CD4-positive, alpha-beta T cell treated with Interleukin-4 for 4 hours (primary cell): Measurements from ENCODE around the gene TFEC.
"Not testable (repeated sequence)": the region's sequence is repeated elsewhere in the genome, so short reads cannot be mapped to it uniquely, and the experiment has no call there.

Experiments
- DNase-seq: peaks from one replicate; pipeline ENCODE4 v3.0.0-alpha.2; 2020

The TFEC gene

GRCh38 chr7:115984105-115984504 lies 46.5 kb downstream of the TFEC start:
- DNase-seq, result no peak

DNA sequence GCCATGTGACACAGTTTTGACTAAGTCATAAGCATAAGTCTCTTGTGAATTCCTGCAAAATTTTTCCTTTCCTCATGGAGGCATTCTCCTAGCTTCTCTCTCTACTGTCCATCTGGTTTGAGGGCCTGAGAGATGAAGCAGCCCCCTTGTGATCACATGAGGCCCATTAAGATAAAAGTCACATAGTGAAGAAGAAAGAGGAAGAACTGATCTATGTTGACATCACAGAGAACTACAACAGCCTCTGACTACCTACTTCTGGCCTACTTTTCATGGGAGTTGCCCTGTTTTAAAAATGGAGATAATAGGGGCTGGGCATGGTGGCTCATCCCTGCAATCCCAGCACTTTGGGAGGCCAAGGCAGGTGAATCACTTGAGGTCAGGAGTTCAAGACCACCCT lies 50.4 kb downstream of the TFEC start:
- no peak for DNase-seq

- DNase-seq, result no peak
Measured at GRCh38 chr7:115976651-115977050, 53.9 kb downstream of the TFEC start.

GRCh38 chr7:115975766-115976165 lies 54.8 kb downstream of the TFEC start:
- DNase-seq, result no peak

- no peak for DNase-seq
Measured at GRCh38 chr7:115973406-115973805, 57.2 kb downstream of the TFEC start.

- DNase-seq, result no peak
Measured at GRCh38 chr7:115971506-115971905, 59.1 kb downstream of the TFEC start.

DNA sequence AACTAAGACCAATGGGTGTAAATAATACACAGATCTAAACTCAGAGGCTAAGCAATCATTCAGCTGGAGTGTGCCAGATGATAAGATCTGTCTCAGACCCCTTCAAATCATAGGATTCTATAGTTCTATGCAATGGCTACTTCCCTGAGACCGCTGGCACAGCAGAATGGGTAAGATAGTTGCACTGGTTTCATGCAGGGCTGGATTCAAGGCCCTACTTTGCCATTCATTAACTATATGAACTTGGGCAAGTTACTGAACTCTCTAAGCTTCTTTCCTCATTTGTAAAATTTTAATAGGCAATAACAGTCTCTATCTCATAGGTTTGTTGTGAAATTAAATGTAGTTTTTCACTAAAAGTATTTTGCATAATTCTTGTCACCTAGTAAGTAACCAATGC lies 62.0 kb downstream of the TFEC start:
- no peak for DNase-seq

DNA sequence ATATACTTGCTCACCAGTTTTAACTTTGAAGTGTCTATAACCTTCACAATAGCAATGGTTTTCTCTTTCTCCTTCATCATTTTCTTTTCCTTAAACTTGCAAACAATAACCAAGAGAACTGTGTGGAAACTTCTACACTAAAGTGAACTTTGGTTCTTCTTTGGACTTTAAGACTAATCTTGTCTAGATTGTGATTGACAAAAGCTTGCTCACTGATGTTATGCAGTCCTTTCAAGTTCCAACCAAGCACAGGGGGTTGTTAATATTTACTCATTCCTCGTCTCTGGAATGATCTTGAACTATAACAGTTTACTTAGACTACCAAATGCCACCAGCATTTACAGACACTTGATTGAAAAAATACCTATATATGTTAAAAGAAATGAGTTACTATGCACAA lies 62.4 kb downstream of the TFEC start:
- no peak for DNase-seq

DNA sequence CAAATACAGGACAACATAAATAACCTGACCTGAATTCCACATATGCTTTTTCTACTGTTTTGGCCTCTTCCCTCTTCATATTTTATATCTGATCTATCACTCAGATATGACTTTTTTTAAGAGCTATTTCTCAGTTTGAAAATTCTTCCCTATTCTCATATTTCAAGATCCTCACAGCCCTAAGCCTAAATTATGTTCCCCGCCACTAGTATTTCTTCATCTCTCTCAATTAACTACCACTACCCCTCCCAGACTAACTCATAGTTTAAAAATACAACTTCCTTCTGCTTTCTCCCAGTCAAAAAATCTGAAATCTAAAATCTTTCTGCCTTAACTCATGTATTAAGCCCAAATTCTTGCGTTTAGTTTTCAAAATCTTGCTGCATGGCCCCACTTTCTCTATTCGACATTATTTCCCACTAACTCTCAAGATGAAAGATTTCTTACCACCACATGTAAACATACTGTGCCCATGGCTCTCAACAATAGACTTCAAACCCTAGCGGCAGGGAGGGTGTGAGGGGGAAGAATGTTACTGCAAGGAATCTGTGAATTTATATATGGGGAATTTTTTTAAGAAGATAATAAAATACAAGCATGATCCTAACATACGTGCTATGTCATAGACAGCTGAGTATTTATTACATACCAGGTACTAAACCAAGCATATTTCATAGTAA lies 64.6 kb downstream of the TFEC start:
- no peak for DNase-seq

DNA sequence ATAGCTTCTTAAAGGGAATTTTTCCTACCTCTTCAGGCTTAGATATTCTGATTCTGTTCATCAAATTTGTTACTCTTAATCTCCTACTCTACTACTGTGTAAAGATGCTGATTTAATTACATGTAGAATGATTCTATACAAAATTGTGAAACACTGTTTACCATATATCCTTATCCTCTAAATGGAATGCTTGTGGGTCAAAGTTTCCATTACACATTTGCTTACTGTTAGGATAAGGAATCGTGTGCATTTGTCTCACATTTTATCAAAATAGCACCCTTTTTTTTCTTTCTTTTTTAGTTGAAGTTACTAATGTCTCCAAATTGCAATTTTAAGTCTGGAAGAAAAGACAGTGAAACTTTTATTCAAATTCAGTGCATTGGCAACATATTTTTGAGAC lies 65.3 kb downstream of the TFEC start:
- no peak for DNase-seq

DNA sequence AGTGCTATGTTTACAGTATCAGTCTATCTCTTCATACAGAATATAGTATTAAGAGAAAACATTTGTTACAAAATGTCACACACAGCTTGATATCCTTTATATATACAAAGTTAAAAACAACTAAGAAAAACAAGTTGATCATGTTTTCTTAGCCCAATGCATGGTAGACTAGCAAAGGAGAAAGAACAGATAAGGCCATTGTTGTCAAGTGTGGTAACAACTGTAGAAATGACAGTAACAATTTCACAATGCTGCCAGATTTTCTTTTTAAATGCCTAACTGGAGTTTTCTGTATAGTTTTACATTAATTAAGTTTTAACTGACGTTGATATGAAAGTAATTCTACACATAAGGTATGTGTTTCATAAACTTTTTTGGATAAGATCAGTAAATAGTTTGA lies 65.8 kb downstream of the TFEC start:
- no peak for DNase-seq

- no peak for DNase-seq
Measured at GRCh38 chr7:115962340-115962739, 68.2 kb downstream of the TFEC start.

DNA sequence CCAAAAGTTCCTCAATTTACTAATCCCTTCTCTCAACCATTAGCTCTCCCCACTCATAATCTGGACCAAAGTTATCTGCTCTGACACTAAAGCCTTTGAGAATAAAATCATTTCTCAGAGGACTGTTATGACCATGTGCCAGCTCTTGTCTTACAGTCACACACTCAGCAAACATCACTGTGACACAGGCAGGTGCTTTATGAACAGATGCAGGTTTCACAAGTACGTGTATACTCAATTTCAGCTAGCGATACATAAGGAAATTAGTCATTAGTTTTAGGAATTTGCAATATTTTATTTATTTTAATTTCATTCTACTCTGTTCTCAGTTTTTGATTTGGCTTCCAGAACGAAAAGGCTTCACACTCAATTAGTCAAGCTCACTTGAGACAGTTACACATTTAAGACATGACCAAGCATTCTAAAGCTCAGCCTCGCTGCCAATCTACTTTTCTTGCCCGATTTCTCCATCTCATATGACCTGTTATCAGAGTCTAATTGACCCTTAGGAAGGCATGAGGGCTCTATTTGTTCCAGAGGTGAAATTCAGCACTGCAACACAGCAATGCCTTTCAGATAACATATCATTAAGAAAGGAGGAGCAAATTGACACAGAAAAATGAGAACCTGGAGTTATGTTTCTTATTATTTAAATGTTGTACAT lies 76.8 kb downstream of the TFEC start:
- DNase-seq, result no peak

- no peak for DNase-seq
Measured at GRCh38 chr7:115952832-115953231, 77.7 kb downstream of the TFEC start.

DNA sequence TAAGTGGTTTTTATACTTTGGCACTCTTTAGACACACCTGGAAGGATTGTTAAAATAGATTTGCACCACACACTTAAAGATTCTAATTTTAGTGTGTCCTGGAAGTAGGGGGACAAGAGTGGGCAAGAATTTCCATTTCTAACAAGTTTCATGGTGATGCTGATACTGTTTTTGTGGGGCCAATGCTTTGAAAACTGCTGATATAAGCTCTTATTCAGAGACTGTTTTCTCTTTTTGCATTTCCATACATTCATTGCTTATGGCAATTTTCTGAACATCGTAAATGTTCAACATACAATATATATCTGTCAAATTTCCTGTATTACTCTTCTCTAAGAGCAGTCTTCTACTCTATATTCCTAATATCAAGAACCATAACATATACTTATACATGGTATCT lies 79.0 kb downstream of the TFEC start:
- no peak for DNase-seq

- DNase-seq, result no peak
Measured at GRCh38 chr7:115941703-115942268, 88.8 kb downstream of the TFEC start.

DNA sequence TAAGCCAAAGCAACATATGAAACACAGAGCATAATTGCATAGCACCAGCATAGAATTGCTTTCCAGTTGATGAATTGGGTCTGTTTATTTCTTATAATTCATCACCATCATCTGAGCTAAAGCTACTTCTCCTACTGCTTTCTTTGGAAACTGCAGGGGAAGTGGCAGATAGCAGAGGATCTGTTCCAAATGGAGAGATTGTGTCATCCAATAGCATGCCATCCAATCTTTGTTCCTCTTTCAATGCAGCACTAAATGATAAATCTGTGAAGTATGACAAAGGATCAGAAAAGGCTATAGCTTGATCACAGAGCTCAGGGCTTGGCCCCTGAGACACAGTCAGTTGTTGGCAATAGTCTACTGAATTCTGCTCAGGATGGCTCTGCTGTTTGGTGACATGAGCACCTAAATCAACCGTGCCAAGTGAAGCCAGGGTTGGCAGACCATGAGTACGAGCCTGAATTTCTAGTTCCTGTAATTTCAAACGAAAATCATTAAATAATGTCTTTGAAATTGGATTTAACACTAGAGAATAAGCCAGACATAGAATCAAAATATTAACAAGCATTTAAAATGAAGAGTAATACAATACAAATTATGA lies 90.0 kb downstream of the TFEC start:
- DNase-seq, result peak; percentile 2

DNA sequence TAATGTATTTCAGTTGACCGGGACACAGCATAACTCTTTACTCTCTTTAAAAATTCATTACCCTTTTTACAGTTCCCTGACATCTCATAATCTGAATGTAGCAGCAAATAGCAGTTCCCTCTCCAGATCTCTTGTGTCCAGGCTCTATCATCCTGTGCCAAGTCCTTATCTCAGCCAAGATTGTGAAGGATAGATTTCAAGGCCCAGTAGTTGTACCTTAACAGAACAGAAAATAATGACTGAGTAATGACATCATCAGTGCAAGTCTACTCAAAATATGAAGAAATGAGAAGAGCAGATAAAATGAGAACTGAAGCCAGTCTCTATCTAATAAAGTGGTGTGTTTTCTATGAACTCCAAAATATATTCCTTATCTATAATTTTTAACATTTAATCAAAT lies 92.6 kb downstream of the TFEC start:
- no peak for DNase-seq

GRCh38 chr7:115933471-115933870 lies 97.1 kb downstream of the TFEC start:
- DNase-seq, result no peak

DNA sequence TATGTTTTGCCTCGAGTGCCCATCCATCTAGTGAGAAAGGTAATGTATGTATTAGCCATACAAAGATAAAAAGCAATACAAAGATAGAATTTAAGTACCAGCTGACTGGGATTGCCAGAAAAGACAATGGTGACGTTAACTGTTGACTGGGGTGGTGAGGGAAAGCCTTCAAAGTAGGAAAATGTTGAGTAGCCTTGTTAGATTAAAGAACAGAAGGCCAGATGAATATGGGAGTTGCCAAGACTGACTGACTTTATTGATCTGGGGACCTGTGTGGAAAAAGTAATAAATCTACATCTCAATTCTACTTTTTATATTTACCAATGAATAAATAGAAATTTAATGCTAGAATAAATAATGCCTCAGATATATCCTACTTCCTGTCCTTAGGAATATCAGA lies 97.7 kb downstream of the TFEC start:
- no peak for DNase-seq

DNA sequence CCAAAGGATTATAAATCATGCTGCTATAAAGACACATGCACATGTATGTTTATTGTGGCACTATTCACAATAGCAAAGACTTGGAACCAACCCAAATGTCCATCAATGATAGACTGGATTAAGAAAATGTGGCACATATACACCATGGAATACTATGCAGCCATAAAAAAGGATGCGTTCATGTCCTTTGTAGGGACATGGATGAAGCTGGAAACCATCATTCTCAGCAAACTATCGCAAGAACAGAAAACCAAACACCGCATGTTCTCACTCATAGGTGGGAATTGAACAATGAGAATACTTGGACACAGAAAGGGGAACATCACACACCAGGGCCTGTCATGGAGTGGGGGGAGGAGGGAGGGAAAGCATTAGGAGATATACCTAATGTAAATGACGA lies 100.4 kb downstream of the TFEC start:
- not testable (repeated sequence) for DNase-seq

- not testable (repeated sequence) for DNase-seq
Measured at GRCh38 chr7:115929736-115930135, 100.8 kb downstream of the TFEC start.

DNA sequence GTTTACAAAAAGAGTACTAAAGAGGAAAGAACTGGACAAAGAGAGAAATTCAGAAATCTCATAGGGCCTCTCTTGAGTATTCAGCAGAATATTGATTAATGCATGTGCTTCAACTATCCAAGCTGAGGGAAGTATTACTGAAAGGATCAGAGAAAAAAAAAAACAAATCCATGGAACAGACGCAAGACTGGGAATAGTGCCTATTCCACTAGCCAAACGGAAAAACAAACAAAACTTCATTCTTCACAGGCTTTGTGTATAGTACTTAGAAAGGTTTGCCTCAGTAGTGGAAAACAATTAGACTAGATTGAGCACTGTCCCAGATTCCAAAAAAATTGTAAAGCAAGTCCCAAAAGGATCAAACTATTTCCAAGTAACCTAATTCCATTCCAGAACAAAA lies 106.2 kb downstream of the TFEC start:
- no peak for DNase-seq

DNA sequence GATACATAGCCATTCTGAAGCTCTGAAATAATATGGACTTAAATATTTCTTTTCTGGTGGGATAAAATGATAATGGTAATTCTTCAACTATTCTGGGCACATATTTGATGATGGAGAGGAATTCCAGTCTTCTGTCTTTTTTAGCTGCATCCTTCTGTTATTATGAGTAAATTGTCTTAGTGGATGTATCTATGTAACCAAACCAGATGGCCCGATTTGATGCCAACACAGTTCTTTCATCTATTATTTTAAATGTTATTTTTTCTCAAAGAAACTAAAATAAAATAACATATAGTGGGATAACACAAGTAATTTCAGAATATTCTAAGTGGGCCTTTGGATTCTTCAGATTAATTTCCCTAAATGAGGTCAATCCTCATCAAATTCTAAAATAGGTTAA lies 110.2 kb downstream of the TFEC start:
- DNase-seq, result no peak
